Esophagus muscularis mucosa (tissue), 4 donors: Measurements from ENCODE around the gene PIF1. TPM values are rescaled to one million over a fixed set of nuclear protein-coding genes. Genes with fewer than 3 reads are reported as not detected.
A peak's percentile ranks its signal among the peaks of the same experiment; 100 is the strongest.

Experiments
- DNase-seq: peaks from one replicate; pipeline ENCODE4 v3.0.0-alpha.2; 2017; ENCODE audit errors: extremely low spot score
- H3K27ac ChIP-seq, 4 donors: fragments of 200-600 bp; sonication (generic); replicated peaks in 1 of 4; 1 replicate in 3 of 4; 2 replicates in 1 of 4; pipeline ENCODE4 v1.5.1; 2016 to 2019; ENCODE audit warnings: mild to moderate bottlenecking in 1 of 4
- H3K27me3 ChIP-seq, 4 donors: fragments of 200-600 bp; sonication (generic); one replicate each; pipeline versions ENCODE4 v1.5.1 to v1.6.0; 2016 to 2019
- H3K36me3 ChIP-seq, 4 donors: fragments of 200-600 bp; sonication (generic); one replicate each; pipeline ENCODE4 v1.5.1; 2016 to 2019
- H3K4me1 ChIP-seq, 4 donors: fragments of 200-600 bp; sonication (generic); one replicate each; pipeline ENCODE4 v1.5.1; 2016 to 2019
- H3K4me3 ChIP-seq, 4 donors: fragments of 200-600 bp; sonication (generic); 1 replicate in 2 of 4; 2 replicates in 2 of 4; pipeline ENCODE4 v1.5.1; 2016 to 2019; ENCODE audit warnings: mild to moderate bottlenecking in 4 of 4, moderate library complexity in 1 of 4
- H3K9me3 ChIP-seq, 4 donors: fragments of 200-600 bp; sonication (generic); 1 replicate in 3 of 4; 2 replicates in 1 of 4; pipeline ENCODE4 v1.5.1; 2016 to 2019
- CTCF ChIP-seq, 3 experiments: fragments of 200-600 bp in 2 of 3; fragments of 450-650 bp in 1 of 3; sonication (generic) in 2 of 3; IDR thresholded peaks; one replicate each; pipeline ENCODE4 v1.5.1; 2017 to 2019; ENCODE audit warnings: antibody characterized with exemption in 3 of 3, mild to moderate bottlenecking in 2 of 3, moderate library complexity in 1 of 3
- EP300 ChIP-seq: sonication (generic); formaldehyde crosslinking; IDR thresholded peaks from one replicate; pipeline ENCODE4 v1.6.1; 2017; ENCODE audit warnings: antibody characterized with exemption
- POLR2A ChIP-seq: fragments of 450-650 bp; IDR thresholded peaks from one replicate; pipeline ENCODE4 v1.6.1; 2017; ENCODE audit warnings: antibody characterized with exemption, moderate library complexity, mild to moderate bottlenecking, low read depth
- POLR2AphosphoS5 ChIP-seq, 2 donors: sonication (generic); formaldehyde crosslinking; IDR thresholded peaks; one replicate each; pipeline ENCODE4 v1.6.1; 2017; ENCODE audit warnings: antibody characterized with exemption in 2 of 2
- WGBS: methylation state at CpG from one replicate; pipeline ENCODE4 v1.1.5; 2018; 5-methylcytosine and 5-hydroxymethylcytosine counted together
- intact Hi-C: fragments of 100-400 bp; cut with DNase I; formaldehyde crosslinking; loops from one replicate; pipeline ENCODE4 v1.15.1; 2023
- total RNA-seq, 4 donors: library from RNA; depleted of rRNA; stranded (reverse); fragments of >200 nt; gene quantifications; one replicate each; pipeline versions ENCODE4 v1.1.0 to v1.2.1, GENCODE V29; 2016

PIF1 gene
- total RNA-seq, 4 donors from 2014 or later, result 0.78 to 4.4 (median 2.0) TPM

DNA sequence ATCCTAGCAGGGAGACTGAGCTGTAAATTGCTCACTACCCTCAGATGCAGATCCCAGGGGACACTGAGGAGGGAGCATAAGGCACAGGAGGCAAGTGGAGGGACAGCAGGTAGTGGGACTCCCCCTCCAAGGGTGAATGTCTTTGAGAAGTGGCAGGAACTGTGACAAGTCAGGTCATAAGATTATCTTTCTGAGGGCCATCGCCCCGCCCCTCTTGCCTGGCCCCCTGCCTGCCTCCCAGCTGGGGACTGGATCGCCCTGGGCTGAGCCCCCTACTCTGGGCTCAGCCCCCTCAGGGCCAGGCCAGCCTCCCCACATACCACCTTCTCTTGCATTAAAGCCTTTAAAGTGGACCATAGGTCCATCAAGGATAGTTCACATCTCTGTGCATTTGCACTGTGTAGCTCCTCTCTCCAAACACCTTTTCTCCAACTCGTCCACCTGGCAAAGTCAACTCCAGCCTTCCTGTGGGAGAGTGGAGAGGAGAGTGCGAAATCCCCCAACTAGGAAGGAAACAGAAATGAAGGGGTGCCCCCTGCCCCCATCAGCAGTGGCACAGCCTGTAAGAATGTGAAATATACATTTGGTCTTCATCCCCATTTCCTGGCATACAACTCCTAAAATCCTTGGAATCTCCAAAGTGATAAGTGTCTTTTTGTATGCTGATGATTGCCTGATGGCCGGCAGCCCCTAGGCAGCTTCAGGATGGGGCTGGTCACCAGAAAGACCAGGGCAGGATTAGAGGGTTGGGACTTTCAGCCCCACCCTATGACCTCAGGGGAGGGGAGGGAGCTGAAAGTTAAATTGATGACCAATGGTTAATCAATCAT is 14.7 kb downstream of the PIF1 start:
- Histone ChIP-seq H3K4me3 (no peak overlapping the region), H3K36me3 (no peaks in the 10 kb centered on the region), H3K4me1 (peaks cover 8 to 53% (median 45%) of the 10 kb centered on the region in 4 donors), H3K9me3 (no peaks in the 10 kb centered on the region), H3K27ac (peak overlapping the region; percentile 90 to 93 (median 92)), H3K27me3 (no peaks in the 10 kb centered on the region)
- intact Hi-C loops, result loop anchor here (2.0 kb wide), 2 partner anchors 70 to 80 kb away; no protein-coding TSS in a partner anchor
- 73% methylated on average over 5 of the region's 6 CpGs for WGBS
- no peak for TF ChIP-seq EP300
- TF ChIP-seq POLR2A, result no peak
- TF ChIP-seq POLR2AphosphoS5 (IDR thresholded peaks at IDR 0.05), result no peak
- TF ChIP-seq CTCF (IDR thresholded peaks at IDR 0.05), result no peak
- DNase-seq, result no peak

- Histone ChIP-seq H3K27me3 (no peaks in the 10 kb centered on the region), H3K4me1 (peaks cover 8 to 53% (median 45%) of the 10 kb centered on the region in 4 donors), H3K27ac (peak overlapping the region; percentile 90 to 93 (median 92)), H3K4me3 (no peak overlapping the region), H3K9me3 (no peaks in the 10 kb centered on the region), H3K36me3 (no peaks in the 10 kb centered on the region)
- no peak for DNase-seq
- intact Hi-C loops, result loop anchor here (2.0 to 5.0 kb wide), 3 partner anchors 69 to 123 kb away; no protein-coding TSS in a partner anchor
- TF ChIP-seq EP300 (no peak), POLR2A (no peak), POLR2AphosphoS5 (IDR thresholded peaks at IDR 0.05) (peak; percentile 57), CTCF (IDR thresholded peaks at IDR 0.05) (peak in 2 of 3 experiments; percentile 95 to 96)
- 30% methylated on average over 14 of the region's 14 CpGs for WGBS
Observed at GRCh38 chr15:64809649-64810496, 15.6 kb downstream of the PIF1 start.

GRCh38 chr15:64808785-64809453 is 16.5 kb downstream of the PIF1 start:
- Histone ChIP-seq H3K4me1 (peaks cover 8 to 60% (median 51%) of the 10 kb centered on the region in 4 donors), H3K4me3 (no peak overlapping the region), H3K27ac (peak overlapping the region; percentile 90 to 93 (median 92)), H3K9me3 (no peaks in the 10 kb centered on the region), H3K27me3 (no peaks in the 10 kb centered on the region), H3K36me3 (no peaks in the 10 kb centered on the region)
- WGBS, result 71% methylated on average over 10 of the region's 10 CpGs
- no peak for DNase-seq
- TF ChIP-seq CTCF (IDR thresholded peaks at IDR 0.05) (no peak), EP300 (no peak), POLR2A (no peak), POLR2AphosphoS5 (IDR thresholded peaks at IDR 0.05) (no peak)
- intact Hi-C loops, result loop anchor here (5.0 kb wide), 1 partner anchor 122 kb away; no protein-coding TSS in a partner anchor

DNA sequence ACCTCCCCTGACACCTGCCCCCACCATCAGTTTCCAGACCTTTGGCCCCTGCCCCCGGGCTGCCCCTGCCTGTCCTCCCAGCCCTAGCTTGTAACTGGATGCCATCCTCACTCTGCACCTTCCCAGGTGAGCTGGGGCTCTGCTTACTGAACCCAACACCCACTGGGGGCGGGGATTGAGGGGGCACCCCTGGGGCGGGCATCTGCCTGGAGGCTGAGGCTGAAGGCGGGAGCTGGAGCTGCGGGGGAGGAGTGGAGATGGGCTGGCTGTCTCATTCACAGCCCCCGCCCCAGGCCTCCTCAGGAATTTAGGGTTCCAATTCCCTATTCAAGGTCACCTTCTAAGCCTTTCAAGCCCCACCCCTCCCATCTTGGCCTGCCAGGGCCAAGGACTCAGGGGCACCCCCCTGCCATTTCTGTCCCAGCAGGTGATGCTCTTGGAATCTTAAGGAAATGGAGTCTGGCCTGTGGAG is 17.7 kb downstream of the PIF1 start:
- H3K27me3 ChIP-seq, result no peaks in the 10 kb centered on the region
- DNase-seq, result no peak
- peak overlapping the region; percentile 90 to 93 (median 92) for H3K27ac ChIP-seq
- TF ChIP-seq POLR2A (no peak), CTCF (IDR thresholded peaks at IDR 0.05) (no peak), EP300 (no peak), POLR2AphosphoS5 (IDR thresholded peaks at IDR 0.05) (no peak)
- H3K9me3 ChIP-seq, result no peaks in the 10 kb centered on the region
- peak overlapping the region; percentile 38 to 46 (median 40) for H3K4me3 ChIP-seq
- intact Hi-C loops, result loop anchor here (5.0 kb wide), 1 partner anchor 120 kb away; no protein-coding TSS in a partner anchor
- H3K4me1 ChIP-seq, result peaks cover 8 to 65% (median 56%) of the 10 kb centered on the region in 4 donors
- no peaks in the 10 kb centered on the region for H3K36me3 ChIP-seq
- 66% methylated on average over 6 of the region's 6 CpGs for WGBS
